PC-9 (cell line): Measurements from ENCODE around the gene R3HDM1. TPM values are rescaled to one million over a fixed set of nuclear protein-coding genes. Genes with fewer than 3 reads are reported as not detected.

Experiments used
- BruUV-seq: library from RNA; stranded (reverse); fragments of 400-500 nt; replicated peaks from 2 replicates; lab custom pipeline; 2021; lab: Mats Ljungman, UMichigan
- CTCF ChIA-PET: fragments of 300-600 bp; sonication (Branson Sonifier 250); formaldehyde crosslinking; loops from one replicate; lab custom pipeline; 2022; ENCODE audit warnings: antibody characterized with exemption; lab: Charles Lee
- POLR2A ChIA-PET: fragments of 300-600 bp; sonication (Branson Sonifier 250); formaldehyde crosslinking; loops from one replicate; lab custom pipeline; 2022; ENCODE audit warnings: antibody characterized with exemption; ENCODE audit not compliant: unreplicated experiment; lab: Charles Lee
- DNase-seq, 2 experiments: peaks; one replicate each; pipeline versions ENCODE4 v3.0.0 to v3.0.0-alpha.2; 2015 to 2022; ENCODE audit warnings: mixed read lengths in 1 of 2
- H2AFZ ChIP-seq: fragments of 200-600 bp; sonication (generic); 2 replicates; pipeline ENCODE4 v1.8.1; 2017; ENCODE audit warnings: antibody characterized with exemption
- H3F3A ChIP-seq: fragments of 200-600 bp; sonication (generic); 2 replicates; pipeline ENCODE4 v1.8.1; 2017; ENCODE audit warnings: antibody characterized with exemption, mild to moderate bottlenecking, low read depth; ENCODE audit not compliant: insufficient read depth
- H3K27ac ChIP-seq: fragments of 200-600 bp; sonication (generic); 2 replicates; pipeline ENCODE4 v1.6.1; 2016; ENCODE audit warnings: mixed run types
- H3K27me3 ChIP-seq: fragments of 200-600 bp; sonication (generic); 2 replicates; pipeline ENCODE4 v1.6.1; 2016; ENCODE audit warnings: low read depth, mixed run types; ENCODE audit not compliant: insufficient read depth
- H3K36me3 ChIP-seq: fragments of 200-600 bp; sonication (generic); 2 replicates; pipeline ENCODE4 v1.6.1; 2016; ENCODE audit warnings: low read depth, mixed run types
- H3K4me1 ChIP-seq: fragments of 200-600 bp; sonication (generic); replicated peaks from 2 replicates; pipeline ENCODE4 v1.6.1; 2016; ENCODE audit warnings: mixed run types; ENCODE audit not compliant: insufficient read depth
- H3K4me2 ChIP-seq: fragments of 200-600 bp; sonication (generic); 2 replicates; pipeline ENCODE4 v1.6.1; 2017; ENCODE audit warnings: mixed run types
- H3K4me3 ChIP-seq: fragments of 200-600 bp; sonication (generic); 2 replicates; pipeline ENCODE4 v1.6.1; 2016; ENCODE audit warnings: mixed run types
- H3K79me2 ChIP-seq: fragments of 200-600 bp; sonication (generic); 2 replicates; pipeline ENCODE4 v1.6.1; 2017; ENCODE audit warnings: low read depth, mixed run types
- H3K9me2 ChIP-seq: fragments of 200-600 bp; sonication (generic); 2 replicates; pipeline ENCODE4 v1.8.1; 2017; ENCODE audit warnings: mild to moderate bottlenecking; ENCODE audit not compliant: insufficient read depth
- H3K9me3 ChIP-seq: fragments of 200-600 bp; sonication (generic); 2 replicates; pipeline ENCODE4 v1.8.1; 2016; ENCODE audit warnings: low read depth; ENCODE audit not compliant: insufficient read depth
- H4K20me1 ChIP-seq: fragments of 200-600 bp; sonication (generic); 2 replicates; pipeline ENCODE4 v1.8.1; 2017; ENCODE audit not compliant: insufficient read depth
- EZH2 ChIP-seq: fragments of 200-600 bp; sonication (generic); IDR thresholded peaks from 2 replicates; pipeline ENCODE4 v1.8.0; 2017; ENCODE audit warnings: antibody characterized with exemption, low read depth
- intact Hi-C: fragments of 100-400 bp; cut with micrococcal nuclease; formaldehyde crosslinking; loops from one replicate; pipeline ENCODE4 v1.10.0; 2022; ENCODE audit not compliant: unreplicated experiment
- total RNA-seq: library from RNA; stranded (reverse); gene quantifications from 2 replicates; pipeline ENCODE4 v1.2.3, GENCODE V29; 2021
- TF ChIP-seq, protein P1 (sequence below): fragments of 200-600 bp; sonication (generic); conservative IDR thresholded peaks from 2 replicates; pipeline ENCODE4 v1.6.1; 2017; ENCODE audit warnings: mixed run types, antibody characterized with exemption, mild to moderate bottlenecking, moderate library complexity

Gene R3HDM1
- total RNA-seq, 1 experiment from 2014 or later, result 36.7 TPM

DNA sequence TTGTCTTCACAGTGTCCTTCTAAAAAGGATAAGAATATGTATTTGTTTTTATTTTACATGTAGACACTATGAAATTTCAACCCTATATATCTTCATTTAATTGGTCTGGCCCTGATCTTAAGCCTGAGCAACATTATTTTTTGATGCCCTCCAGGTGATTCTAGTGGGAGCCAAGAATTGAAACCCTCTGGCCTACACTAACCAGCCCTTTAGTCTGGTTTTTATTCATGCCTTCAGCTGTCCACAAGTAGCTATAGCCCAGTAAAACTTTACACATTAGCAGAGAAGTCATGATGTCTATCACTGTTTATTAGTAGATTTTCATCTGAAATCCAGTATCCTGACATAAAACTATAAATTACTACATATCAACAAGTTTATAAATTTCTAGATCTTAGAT is 157.7 kb downstream of the R3HDM1 start:
- H3F3A ChIP-seq, result no peaks in the 10 kb centered on the region
- H3K27me3 ChIP-seq, result no peaks in the 10 kb centered on the region
- intact Hi-C loops, result no loop called here
- TF ChIP-seq, protein P1, sequence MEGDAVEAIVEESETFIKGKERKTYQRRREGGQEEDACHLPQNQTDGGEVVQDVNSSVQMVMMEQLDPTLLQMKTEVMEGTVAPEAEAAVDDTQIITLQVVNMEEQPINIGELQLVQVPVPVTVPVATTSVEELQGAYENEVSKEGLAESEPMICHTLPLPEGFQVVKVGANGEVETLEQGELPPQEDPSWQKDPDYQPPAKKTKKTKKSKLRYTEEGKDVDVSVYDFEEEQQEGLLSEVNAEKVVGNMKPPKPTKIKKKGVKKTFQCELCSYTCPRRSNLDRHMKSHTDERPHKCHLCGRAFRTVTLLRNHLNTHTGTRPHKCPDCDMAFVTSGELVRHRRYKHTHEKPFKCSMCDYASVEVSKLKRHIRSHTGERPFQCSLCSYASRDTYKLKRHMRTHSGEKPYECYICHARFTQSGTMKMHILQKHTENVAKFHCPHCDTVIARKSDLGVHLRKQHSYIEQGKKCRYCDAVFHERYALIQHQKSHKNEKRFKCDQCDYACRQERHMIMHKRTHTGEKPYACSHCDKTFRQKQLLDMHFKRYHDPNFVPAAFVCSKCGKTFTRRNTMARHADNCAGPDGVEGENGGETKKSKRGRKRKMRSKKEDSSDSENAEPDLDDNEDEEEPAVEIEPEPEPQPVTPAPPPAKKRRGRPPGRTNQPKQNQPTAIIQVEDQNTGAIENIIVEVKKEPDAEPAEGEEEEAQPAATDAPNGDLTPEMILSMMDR, result no peak
- no peak for TF ChIP-seq EZH2
- no peaks in the 10 kb centered on the region for H3K9me2 ChIP-seq
- no peaks in the 10 kb centered on the region for H4K20me1 ChIP-seq
- ChIA-PET POLR2A (no interaction called here), CTCF (no interaction called here)
- H3K79me2 ChIP-seq, result no peaks in the 10 kb centered on the region
- BruUV-seq, result no TSS peak
- 0 out of 2 replicates have a peak, but pooled peaks cover 6% of the 10 kb centered on the region for H3K4me1 ChIP-seq
- H3K4me2 ChIP-seq, result no peak overlapping the region
- no peak for DNase-seq
- no peaks in the 10 kb centered on the region for H3K36me3 ChIP-seq
- no peak overlapping the region for H3K4me3 ChIP-seq
- no peak overlapping the region for H3K27ac ChIP-seq
- H3K9me3 ChIP-seq, result no peaks in the 10 kb centered on the region
- no peak overlapping the region for H2AFZ ChIP-seq

DNA sequence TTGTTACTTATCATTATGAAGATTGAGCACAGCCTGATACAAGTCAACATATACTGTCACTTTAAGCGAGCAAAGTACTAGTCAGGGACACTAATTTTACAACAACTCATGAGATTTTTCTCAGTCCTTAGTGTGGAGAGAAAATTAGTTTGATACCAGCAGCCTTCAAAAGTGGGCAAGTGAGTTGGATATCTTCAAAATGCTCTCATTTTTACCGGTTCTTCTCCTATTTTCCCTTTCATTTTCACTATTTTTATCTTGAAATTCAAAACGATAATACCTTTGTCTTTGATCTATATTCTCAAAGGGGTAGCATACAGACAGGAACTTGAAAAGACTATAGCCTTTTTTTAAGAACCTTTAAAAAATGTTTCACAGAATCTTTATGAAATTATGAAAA is 158.4 kb downstream of the R3HDM1 start:
- no TSS peak for BruUV-seq
- no peaks in the 10 kb centered on the region for H3K9me3 ChIP-seq
- H3K4me2 ChIP-seq, result no peak overlapping the region
- intact Hi-C loops, result no loop called here
- no peaks in the 10 kb centered on the region for H3K9me2 ChIP-seq
- H3K36me3 ChIP-seq, result no peaks in the 10 kb centered on the region
- no peaks in the 10 kb centered on the region for H3K27me3 ChIP-seq
- H2AFZ ChIP-seq, result no peak overlapping the region
- H3K4me1 ChIP-seq, result 0 out of 2 replicates have a peak, but pooled peaks cover 6% of the 10 kb centered on the region
- no peak for TF ChIP-seq EZH2
- CTCF ChIA-PET, result no interaction called here
- no peaks in the 10 kb centered on the region for H3K79me2 ChIP-seq
- DNase-seq, result no peak
- POLR2A ChIA-PET, result no interaction called here
- no peak overlapping the region for H3K27ac ChIP-seq
- no peaks in the 10 kb centered on the region for H4K20me1 ChIP-seq
- H3F3A ChIP-seq, result no peaks in the 10 kb centered on the region
- H3K4me3 ChIP-seq, result no peak overlapping the region

DNA sequence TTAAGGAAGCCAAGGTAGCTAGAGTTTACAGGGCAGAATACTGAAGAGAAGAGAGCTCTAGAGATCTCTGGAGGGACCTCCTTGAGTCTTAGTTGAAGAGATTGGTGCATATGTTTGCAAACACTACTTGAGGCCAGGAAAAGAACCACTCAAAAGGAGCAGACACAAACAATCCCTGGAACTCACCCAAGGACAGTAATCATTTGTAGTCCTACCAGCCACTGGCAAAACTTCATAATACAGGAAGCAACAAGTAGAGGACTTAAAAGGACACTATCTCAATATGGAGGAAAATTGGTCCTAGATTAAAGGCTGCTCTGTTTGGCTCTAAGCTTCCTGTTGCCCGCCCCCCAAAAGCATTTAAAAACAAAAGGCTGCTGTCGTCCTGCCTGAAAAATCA is 163.4 kb downstream of the R3HDM1 start:
- no peak overlapping the region for H3K4me2 ChIP-seq
- intact Hi-C loops, result no loop called here
- no peak overlapping the region for H3K4me3 ChIP-seq
- no TSS peak for BruUV-seq
- no peak for DNase-seq
- no peak overlapping the region for H3K27ac ChIP-seq
- no peaks in the 10 kb centered on the region for H3K9me3 ChIP-seq
- H3K9me2 ChIP-seq, result no peaks in the 10 kb centered on the region
- no peaks in the 10 kb centered on the region for H3K4me1 ChIP-seq
- CTCF ChIA-PET, result no interaction called here
- H2AFZ ChIP-seq, result no peak overlapping the region
- no peaks in the 10 kb centered on the region for H3F3A ChIP-seq
- H3K36me3 ChIP-seq, result no peaks in the 10 kb centered on the region
- no peaks in the 10 kb centered on the region for H3K27me3 ChIP-seq
- TF ChIP-seq, protein P1, result no peak
- no peak for TF ChIP-seq EZH2
- POLR2A ChIA-PET, result no interaction called here
- H4K20me1 ChIP-seq, result no peaks in the 10 kb centered on the region
- H3K79me2 ChIP-seq, result no peaks in the 10 kb centered on the region

DNA sequence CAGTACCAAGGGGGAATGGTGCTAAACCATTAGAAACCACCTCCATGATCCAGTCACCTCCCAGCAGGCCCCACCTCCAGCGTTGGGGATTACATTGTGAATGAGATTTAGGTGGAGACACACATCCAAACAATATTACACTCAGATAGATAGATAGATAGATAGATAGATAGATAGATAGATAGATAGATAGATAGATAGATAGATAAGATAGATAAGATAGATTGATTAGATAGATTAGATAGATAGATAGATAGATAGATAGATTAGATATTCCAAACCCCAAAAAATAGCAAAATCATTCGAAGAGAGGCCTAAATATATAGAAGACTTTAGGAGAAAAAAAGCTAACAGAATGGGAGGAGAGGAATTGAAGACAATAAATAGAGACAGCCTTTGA is 167.6 kb downstream of the R3HDM1 start:
- H3F3A ChIP-seq, result no peaks in the 10 kb centered on the region
- H3K79me2 ChIP-seq, result no peaks in the 10 kb centered on the region
- H3K9me3 ChIP-seq, result no peaks in the 10 kb centered on the region
- no peaks in the 10 kb centered on the region for H3K27me3 ChIP-seq
- H2AFZ ChIP-seq, result no peak overlapping the region
- intact Hi-C loops, result no loop called here
- DNase-seq, result no peak
- no peaks in the 10 kb centered on the region for H3K36me3 ChIP-seq
- H3K4me1 ChIP-seq, result no peaks in the 10 kb centered on the region
- no TSS peak for BruUV-seq
- H3K4me3 ChIP-seq, result no peak overlapping the region
- ChIA-PET CTCF (no interaction called here), POLR2A (no interaction called here)
- TF ChIP-seq, protein P1, result no peak
- no peak for TF ChIP-seq EZH2
- H4K20me1 ChIP-seq, result no peaks in the 10 kb centered on the region
- no peaks in the 10 kb centered on the region for H3K9me2 ChIP-seq
- no peak overlapping the region for H3K27ac ChIP-seq
- H3K4me2 ChIP-seq, result no peak overlapping the region
